Bronchial epithelial cell (primary cell): ENCODE data around the gene RTP5. TPM values are rescaled to one million over a fixed set of nuclear protein-coding genes. Genes with fewer than 3 reads are reported as not detected.

Experiments
- DNase-seq: peaks from one replicate; pipeline ENCODE4 v3.0.0-alpha.2; 2010; ENCODE audit warnings: low read depth
- FAIRE-seq: peaks from 2 replicates; lab custom pipeline; 2011; peaks lifted over from hg19 to GRCh38; lab: Jason Lieb, UNC
- H3K27me3 ChIP-seq: 2 replicates; pipeline ENCODE4 v1.5.1; 2011; ENCODE audit warnings: low read length; ENCODE audit not compliant: control insufficient read depth, insufficient read depth
- H3K36me3 ChIP-seq: 2 replicates; pipeline ENCODE4 v1.5.1; 2011; ENCODE audit warnings: low read length; ENCODE audit not compliant: control insufficient read depth, insufficient read depth
- H3K4me3 ChIP-seq: 2 replicates; pipeline ENCODE4 v1.5.1; 2011; ENCODE audit warnings: mild to moderate bottlenecking, low read depth, low read length, control low read depth
- CTCF ChIP-seq: IDR thresholded peaks from 2 replicates; pipeline ENCODE4 v1.5.1; 2011; ENCODE audit warnings: mild to moderate bottlenecking, moderate library complexity, low read length, control low read depth, inconsistent platforms; ENCODE audit not compliant: insufficient read depth, severe bottlenecking
- total RNA-seq: library from RNA; depleted of rRNA; stranded (reverse); fragments of >200 nt; gene quantifications from 2 replicates; pipeline ENCODE4 v1.2.1, GENCODE V29; 2014

RTP5 gene
- total RNA-seq, 1 donor from 2014 or later, result not detected

- Histone ChIP-seq H3K36me3 (no peaks in the 10 kb centered on the region), H3K27me3 (no peaks in the 10 kb centered on the region), H3K4me3 (no peak overlapping the region)
- DNase-seq (no peak), FAIRE-seq (no peak)
- no peak for TF ChIP-seq CTCF
Observed at GRCh38 chr2:241876528-241877196, 7.1 kb downstream of the RTP5 start.

GRCh38 chr2:241877197-241877685 lies 7.7 kb downstream of the RTP5 start:
- no peaks in the 10 kb centered on the region for H3K36me3 ChIP-seq
- DNase-seq, result no peak
- no peaks in the 10 kb centered on the region for H3K27me3 ChIP-seq
- no peak overlapping the region for H3K4me3 ChIP-seq
- TF ChIP-seq CTCF, result no peak
- no peak for FAIRE-seq

GRCh38 chr2:241877989-241878970 lies 8.8 kb downstream of the RTP5 start:
- DNase-seq (no peak), FAIRE-seq (no peak)
- TF ChIP-seq CTCF, result peak; percentile 73
- Histone ChIP-seq H3K4me3 (no peak overlapping the region), H3K36me3 (no peaks in the 10 kb centered on the region), H3K27me3 (no peaks in the 10 kb centered on the region)

- Histone ChIP-seq H3K27me3 (no peaks in the 10 kb centered on the region), H3K36me3 (no peaks in the 10 kb centered on the region), H3K4me3 (no peak overlapping the region)
- no peak for DNase-seq
- TF ChIP-seq CTCF, result no peak
- FAIRE-seq, result no peak
Observed at GRCh38 chr2:241879326-241879725, 9.8 kb downstream of the RTP5 start.

- Histone ChIP-seq H3K4me3 (peak overlapping the region; percentile 66), H3K27me3 (no peaks in the 10 kb centered on the region), H3K36me3 (no peaks in the 10 kb centered on the region)
- no peak for FAIRE-seq
- DNase-seq, result no peak
- TF ChIP-seq CTCF, result no peak
Observed at GRCh38 chr2:241880311-241881073, 11.0 kb downstream of the RTP5 start.
